K562 (cell line): ENCODE results near the gene HNRNPA3. TPM values are rescaled to one million over a fixed set of nuclear protein-coding genes. Genes with fewer than 3 reads are reported as not detected.

Experiments
- ATF7 ChIP-seq: fragments of 450-650 bp; IDR thresholded peaks from 2 replicates; pipeline ENCODE4 v1.7.1; 2014; ENCODE audit warnings: mild to moderate bottlenecking, moderate library complexity
- C11orf30 ChIP-seq: fragments of 450-650 bp; IDR thresholded peaks from 2 replicates; pipeline ENCODE4 v1.6.1; 2016; ENCODE audit warnings: low read depth, mild to moderate bottlenecking
- ETV5 ChIP-seq: sonication (generic); formaldehyde crosslinking; IDR thresholded peaks from 2 replicates; pipeline ENCODE4 v1.4.0; 2020; ENCODE audit warnings: low read depth, mild to moderate bottlenecking, missing genetic modification reagents
- EWSR1 ChIP-seq: fragments of 450-650 bp; IDR thresholded peaks from 2 replicates; pipeline ENCODE4 v1.6.1; 2018; ENCODE audit warnings: borderline replicate concordance, mild to moderate bottlenecking, low read depth, moderate library complexity; ENCODE audit not compliant: partially characterized antibody
- FOXJ2 ChIP-seq: fragments of 200-800 bp; sonication (Bioruptor generic); IDR thresholded peaks from 2 replicates; pipeline ENCODE4 v1.6.1; 2016; ENCODE audit warnings: missing genetic modification characterization, missing compliant biosample characterization
- HDAC3 ChIP-seq: fragments of 450-650 bp; IDR thresholded peaks from 2 replicates; pipeline ENCODE4 v1.6.1; 2018; ENCODE audit warnings: borderline replicate concordance, mild to moderate bottlenecking, moderate library complexity; ENCODE audit not compliant: partially characterized antibody
- NR3C1 ChIP-seq: sonication (generic); formaldehyde crosslinking; IDR thresholded peaks from 2 replicates; pipeline ENCODE4 v1.8.1; 2022; ENCODE audit warnings: missing genetic modification reagents
- PCBP2 ChIP-seq: fragments of 200-400 bp; formaldehyde crosslinking; IDR thresholded peaks from 2 replicates; pipeline ENCODE4 v1.6.1; 2018; ENCODE audit warnings: low read length, low read depth, mild to moderate bottlenecking, moderate library complexity; ENCODE audit not compliant: poor library complexity, severe bottlenecking
- RFX7 ChIP-seq: fragments of 250-450 bp; sonication (Bioruptor Pico); IDR thresholded peaks from 2 replicates; pipeline ENCODE4 v1.5.1; 2021; ENCODE audit warnings: mild to moderate bottlenecking
- SRSF9 ChIP-seq: fragments of 200-400 bp; formaldehyde crosslinking; IDR thresholded peaks from 2 replicates; pipeline ENCODE4 v1.6.1; 2017; ENCODE audit warnings: low read depth, low read length, borderline replicate concordance
- THRAP3 ChIP-seq: fragments of 450-650 bp; IDR thresholded peaks from 2 replicates; pipeline ENCODE4 v1.6.1; 2016; ENCODE audit warnings: mild to moderate bottlenecking, inconsistent platforms, borderline replicate concordance
- TSHZ1 ChIP-seq: fragments of 250-450 bp; sonication (Bioruptor Pico); IDR thresholded peaks from 2 replicates; pipeline ENCODE4 v1.4.0; 2020; ENCODE audit warnings: mild to moderate bottlenecking, moderate library complexity
- ZNF133 ChIP-seq: fragments of 250-450 bp; sonication (Bioruptor Pico); IDR thresholded peaks from 2 replicates; pipeline ENCODE4 v1.4.0; 2020; ENCODE audit warnings: mild to moderate bottlenecking
- ZNF175 ChIP-seq: fragments of 200-800 bp; sonication (Bioruptor generic); IDR thresholded peaks from 2 replicates; pipeline ENCODE4 v1.6.1; 2016; ENCODE audit warnings: low read depth, mild to moderate bottlenecking, missing genetic modification characterization, missing compliant biosample characterization
- ZNF644 ChIP-seq: fragments of 200-800 bp; sonication (Bioruptor generic); IDR thresholded peaks from 2 replicates; pipeline ENCODE4 v1.6.1; 2016; ENCODE audit warnings: low read depth, missing genetic modification characterization, missing compliant biosample characterization
- polyA plus RNA-seq, 8 experiments: library from polyadenylated mRNA; depleted of rRNA in 4 of 8; stranded (reverse) in 5 of 8; unstranded in 3 of 8; fragments of >200 nt; fragmentation: Nextera tagmentation in 2 of 8; fragmentation: Illumina TruSeq in 1 of 8; extraction: Ambion mirVana in 2 of 8; extraction: Trizol in 1 of 8; gene quantifications; 2 replicates each; pipeline versions ENCODE4 v1.2.1 to v1.2.3, GENCODE V29; 2011 to 2014; ENCODE audit warnings: inconsistent platforms in 1 of 8, missing spikeins in 1 of 8
- total RNA-seq, 7 experiments: library from RNA; depleted of rRNA in 6 of 7; stranded (reverse); fragments of >200 nt in 6 of 7; fragmentation: Illumina TruSeq in 2 of 7; extraction: Trizol in 2 of 7; gene quantifications; 2 replicates each; pipeline versions ENCODE4 v1.2.1 to v1.2.3, GENCODE V29; 2011 to 2021; ENCODE audit warnings: low replicate concordance in 1 of 7
- TF ChIP-seq, protein P1 (sequence below), 2 experiments: fragments of 450-650 bp; IDR thresholded peaks; 2 replicates each; pipeline ENCODE4 v1.6.1; 2018; ENCODE audit warnings: mild to moderate bottlenecking in 2 of 2, low read depth in 1 of 2; ENCODE audit not compliant: partially characterized antibody in 2 of 2
- TF ChIP-seq, protein P2 (sequence below): IDR thresholded peaks from 2 replicates; pipeline ENCODE4 v1.6.1; 2012; ENCODE audit warnings: low read depth, low read length, improper control_type of control experiment, borderline replicate concordance

The HNRNPA3 gene
- total and polyA plus RNA-seq, 9 of the 15 experiments (the other 6 are each of a cell fraction or from before 2014, with no cell fraction given): 72.8 to 428 (median 192) TPM

GRCh38 chr2:177187631-177188312 lies 24.8 kb upstream of the HNRNPA3 start (continued):
- TF ChIP-seq HDAC3 (no peak), ZNF133 (CRISPR knock-in tag) (no peak), EWSR1 (no peak), NR3C1 (CRISPR knock-in tag) (no peak), C11orf30 (no peak), ZNF175 (CRISPR knock-in tag) (peak; percentile 91), FOXJ2 (no peak), TSHZ1 (CRISPR knock-in tag) (0 out of 2 replicates have a peak, but pooled peaks have one; percentile 51), RFX7 (CRISPR knock-in tag) (no peak), THRAP3 (no peak), ATF7 (peak; percentile 85), SRSF9 (no peak), ETV5 (CRISPR knock-in tag) (no peak), ZNF644 (tag) (no peak), PCBP2 (no peak)
- TF ChIP-seq, protein P1, sequence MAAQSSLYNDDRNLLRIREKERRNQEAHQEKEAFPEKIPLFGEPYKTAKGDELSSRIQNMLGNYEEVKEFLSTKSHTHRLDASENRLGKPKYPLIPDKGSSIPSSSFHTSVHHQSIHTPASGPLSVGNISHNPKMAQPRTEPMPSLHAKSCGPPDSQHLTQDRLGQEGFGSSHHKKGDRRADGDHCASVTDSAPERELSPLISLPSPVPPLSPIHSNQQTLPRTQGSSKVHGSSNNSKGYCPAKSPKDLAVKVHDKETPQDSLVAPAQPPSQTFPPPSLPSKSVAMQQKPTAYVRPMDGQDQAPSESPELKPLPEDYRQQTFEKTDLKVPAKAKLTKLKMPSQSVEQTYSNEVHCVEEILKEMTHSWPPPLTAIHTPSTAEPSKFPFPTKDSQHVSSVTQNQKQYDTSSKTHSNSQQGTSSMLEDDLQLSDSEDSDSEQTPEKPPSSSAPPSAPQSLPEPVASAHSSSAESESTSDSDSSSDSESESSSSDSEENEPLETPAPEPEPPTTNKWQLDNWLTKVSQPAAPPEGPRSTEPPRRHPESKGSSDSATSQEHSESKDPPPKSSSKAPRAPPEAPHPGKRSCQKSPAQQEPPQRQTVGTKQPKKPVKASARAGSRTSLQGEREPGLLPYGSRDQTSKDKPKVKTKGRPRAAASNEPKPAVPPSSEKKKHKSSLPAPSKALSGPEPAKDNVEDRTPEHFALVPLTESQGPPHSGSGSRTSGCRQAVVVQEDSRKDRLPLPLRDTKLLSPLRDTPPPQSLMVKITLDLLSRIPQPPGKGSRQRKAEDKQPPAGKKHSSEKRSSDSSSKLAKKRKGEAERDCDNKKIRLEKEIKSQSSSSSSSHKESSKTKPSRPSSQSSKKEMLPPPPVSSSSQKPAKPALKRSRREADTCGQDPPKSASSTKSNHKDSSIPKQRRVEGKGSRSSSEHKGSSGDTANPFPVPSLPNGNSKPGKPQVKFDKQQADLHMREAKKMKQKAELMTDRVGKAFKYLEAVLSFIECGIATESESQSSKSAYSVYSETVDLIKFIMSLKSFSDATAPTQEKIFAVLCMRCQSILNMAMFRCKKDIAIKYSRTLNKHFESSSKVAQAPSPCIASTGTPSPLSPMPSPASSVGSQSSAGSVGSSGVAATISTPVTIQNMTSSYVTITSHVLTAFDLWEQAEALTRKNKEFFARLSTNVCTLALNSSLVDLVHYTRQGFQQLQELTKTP (IDR thresholded peaks at IDR 0.05; ENCODE audit: low read depth in 1 of 2, partially characterized antibody in 2 of 2): no peak
- TF ChIP-seq, protein P2, sequence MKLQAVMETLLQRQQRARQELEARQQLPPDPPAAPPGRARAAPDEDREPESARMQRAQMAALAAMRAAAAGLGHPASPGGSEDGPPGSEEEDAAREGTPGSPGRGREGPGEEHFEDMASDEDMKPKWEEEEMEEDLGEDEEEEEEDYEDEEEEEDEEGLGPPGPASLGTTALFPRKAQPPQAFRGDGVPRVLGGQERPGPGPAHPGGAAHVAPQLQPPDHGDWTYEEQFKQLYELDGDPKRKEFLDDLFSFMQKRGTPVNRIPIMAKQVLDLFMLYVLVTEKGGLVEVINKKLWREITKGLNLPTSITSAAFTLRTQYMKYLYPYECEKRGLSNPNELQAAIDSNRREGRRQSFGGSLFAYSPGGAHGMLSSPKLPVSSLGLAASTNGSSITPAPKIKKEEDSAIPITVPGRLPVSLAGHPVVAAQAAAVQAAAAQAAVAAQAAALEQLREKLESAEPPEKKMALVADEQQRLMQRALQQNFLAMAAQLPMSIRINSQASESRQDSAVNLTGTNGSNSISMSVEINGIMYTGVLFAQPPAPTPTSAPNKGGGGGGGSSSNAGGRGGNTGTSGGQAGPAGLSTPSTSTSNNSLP: no peak
